Muscle of leg (tissue), 11 donors: ENCODE results near the gene GPR151. TPM values are rescaled to one million over a fixed set of nuclear protein-coding genes. Genes with fewer than 3 reads are reported as not detected.

ENCODE experiments used
- DNase-seq: peaks from one replicate; pipeline ENCODE4 v3.0.0; 2013
- H3K27ac ChIP-seq: one replicate; pipeline ENCODE4 v1.5.1; 2013; ENCODE audit warnings: mild to moderate bottlenecking, low read length, control low read depth
- H3K27me3 ChIP-seq: one replicate; pipeline ENCODE4 v1.6.1; 2013; ENCODE audit warnings: low read length; ENCODE audit not compliant: control insufficient read depth, insufficient read depth
- H3K36me3 ChIP-seq: one replicate; pipeline ENCODE4 v1.6.1; 2013; ENCODE audit warnings: low read length; ENCODE audit not compliant: control insufficient read depth, insufficient read depth
- H3K4me1 ChIP-seq: one replicate; pipeline ENCODE4 v1.6.1; 2013; ENCODE audit warnings: low read length; ENCODE audit not compliant: control insufficient read depth, insufficient read depth
- H3K4me3 ChIP-seq: one replicate; pipeline ENCODE4 v1.5.1; 2013; ENCODE audit warnings: low read length, control low read depth
- H3K9me3 ChIP-seq: replicated peaks from 2 replicates; pipeline ENCODE4 v1.6.1; 2013; ENCODE audit warnings: low read depth, low read length; ENCODE audit not compliant: control insufficient read depth
- WGBS: methylation state at CpG from one replicate; pipeline ENCODE4 v1.1.5; 2013; ENCODE audit warnings: missing lambda C conversion rate; ENCODE audit not compliant: insufficient coverage; 5-methylcytosine and 5-hydroxymethylcytosine counted together
- polyA plus RNA-seq, 8 donors: library from polyadenylated mRNA; unstranded; fragments of 120-200 nt; gene quantifications; one replicate each; pipeline versions ENCODE4 v1.2.1 to v1.2.3, GENCODE V29; 2013; ENCODE audit warnings: inconsistent platforms in 1 of 8, low replicate concordance in 1 of 8; ENCODE audit not compliant: insufficient read length in 8 of 8, insufficient read depth in 1 of 8
- total RNA-seq: library from RNA; stranded (reverse); fragments of 120-200 nt; gene quantifications from one replicate; pipeline ENCODE4 v1.2.4, GENCODE V29; 2013

Gene GPR151
- total and polyA plus RNA-seq, 9 donors, result not detected

DNA sequence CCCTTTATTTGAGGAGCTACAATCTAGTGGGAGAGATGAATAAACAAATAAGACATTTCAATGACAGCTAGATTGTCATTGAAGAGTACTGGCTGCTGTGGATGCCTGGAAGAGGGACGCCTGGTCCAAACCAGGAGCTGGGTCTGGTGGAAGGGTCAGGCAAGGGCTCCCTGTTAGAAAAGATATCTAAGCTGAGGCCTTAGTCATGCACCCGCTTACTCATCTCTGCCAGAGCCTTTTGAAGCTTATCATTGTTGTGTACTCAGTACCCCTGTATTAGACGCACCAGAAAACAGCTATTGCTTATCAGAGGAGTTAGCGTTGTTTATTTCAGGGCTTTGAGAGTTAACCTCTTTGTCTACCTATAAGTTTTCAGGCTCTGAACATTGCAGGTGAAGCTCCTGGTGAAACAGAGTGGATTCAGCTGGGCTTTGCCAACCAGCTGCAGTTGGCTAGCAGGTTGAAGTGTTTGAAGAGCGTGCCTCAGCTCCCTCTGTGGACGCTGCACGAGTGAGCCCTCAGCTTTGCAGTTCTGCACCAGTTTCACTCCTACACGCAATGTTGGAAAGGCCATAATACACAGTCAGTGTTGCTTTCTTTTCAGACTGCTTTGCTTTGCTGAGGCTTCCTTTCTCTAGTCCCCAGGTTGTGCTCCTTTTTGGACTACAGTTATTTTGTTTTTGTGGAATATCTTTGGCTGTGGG, 5.6 kb upstream of the GPR151 start:
- 58% methylated on average over 5 of the region's 8 CpGs for WGBS
- Histone ChIP-seq H3K4me3 (no peak overlapping the region), H3K27me3 (no peaks in the 10 kb centered on the region), H3K27ac (no peak overlapping the region), H3K4me1 (no peaks in the 10 kb centered on the region), H3K9me3 (no peaks in the 10 kb centered on the region), H3K36me3 (no peaks in the 10 kb centered on the region)
- no peak for DNase-seq

DNA sequence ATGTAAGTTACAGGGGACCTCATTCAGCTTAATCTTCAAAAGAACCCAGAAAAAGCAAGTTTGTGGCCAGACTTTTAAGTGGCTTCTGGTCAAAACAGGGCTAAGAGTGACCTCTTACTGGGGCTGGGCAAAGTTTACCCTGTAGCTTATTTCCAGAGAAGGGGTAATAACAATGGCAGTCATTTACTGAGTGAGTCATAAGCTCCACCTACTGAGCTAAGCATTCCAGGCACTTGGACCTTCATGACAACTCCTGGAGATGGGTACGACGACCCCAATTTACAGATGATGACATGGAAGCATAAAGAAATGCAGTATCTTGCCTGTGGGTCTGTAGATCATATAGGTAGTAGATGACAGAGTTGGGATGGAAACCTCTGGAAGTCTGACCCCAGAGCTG, 4.7 kb upstream of the GPR151 start:
- DNase-seq, result no peak

DNA sequence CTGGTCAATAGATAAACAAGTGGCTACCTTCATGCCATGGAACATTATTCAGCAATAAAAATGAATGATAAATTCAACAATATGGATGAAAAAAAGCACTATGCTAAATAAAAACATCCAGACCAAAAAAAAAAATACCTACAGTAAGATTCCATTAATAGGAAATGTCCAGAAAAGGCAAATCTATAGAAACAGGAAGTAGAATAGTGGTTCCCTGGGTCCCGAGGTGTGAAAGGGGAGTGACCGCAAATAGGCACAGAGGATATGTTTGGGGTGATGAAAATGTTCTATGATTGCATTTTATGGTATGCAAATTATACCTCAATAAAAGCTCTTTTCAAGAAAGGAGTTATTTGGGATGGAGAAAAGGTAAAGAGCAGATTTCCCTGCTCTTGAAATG, 3.6 kb upstream of the GPR151 start:
- Histone ChIP-seq H3K27ac (no peak overlapping the region), H3K36me3 (no peaks in the 10 kb centered on the region), H3K27me3 (no peaks in the 10 kb centered on the region), H3K9me3 (no peaks in the 10 kb centered on the region), H3K4me1 (no peaks in the 10 kb centered on the region), H3K4me3 (no peak overlapping the region)
- no CpG with 5 or more reads among the region's 2 CpGs for WGBS
- no peak for DNase-seq

More for the DNA sequence above, 4.7 kb upstream of the GPR151 start:
- 75% methylated on average over 2 of the region's 2 CpGs for WGBS
- Histone ChIP-seq H3K4me3 (no peak overlapping the region), H3K27me3 (no peaks in the 10 kb centered on the region), H3K36me3 (no peaks in the 10 kb centered on the region), H3K27ac (no peak overlapping the region), H3K9me3 (no peaks in the 10 kb centered on the region), H3K4me1 (no peaks in the 10 kb centered on the region)

DNA sequence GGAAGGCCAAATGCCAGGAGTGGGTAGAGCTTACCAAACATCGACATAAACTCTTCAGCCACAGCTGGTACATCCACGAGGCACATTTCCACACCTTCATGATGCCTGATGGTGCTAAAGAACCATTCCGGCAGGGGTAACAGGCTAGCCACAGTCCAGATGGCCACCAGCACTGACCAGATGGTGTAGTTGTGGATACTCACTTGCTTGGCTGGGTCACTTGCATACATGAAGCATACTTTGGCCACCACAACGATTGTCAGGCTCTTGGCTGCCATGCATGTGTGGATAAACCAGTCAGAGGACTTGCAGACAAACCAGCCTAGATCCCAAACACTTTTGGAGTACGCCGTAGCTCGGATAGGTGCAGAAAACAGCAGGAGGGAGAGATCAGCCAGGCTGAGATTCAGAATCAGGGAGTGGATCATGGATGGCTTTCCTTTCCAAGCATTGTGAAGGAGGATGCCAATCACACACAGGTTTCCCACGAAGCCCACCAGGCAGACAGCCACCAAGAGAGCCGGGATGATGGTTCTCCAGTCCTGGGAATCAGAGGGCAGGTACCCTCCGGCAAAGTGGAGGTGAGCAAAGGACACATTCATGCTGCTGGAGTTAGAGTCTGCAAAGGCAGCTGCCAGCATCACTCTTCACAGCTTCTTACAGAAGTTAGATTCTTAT, 378 bp downstream of the GPR151 start:
- 70% methylated on average over 2 of the region's 10 CpGs for WGBS
- H3K36me3 ChIP-seq, result peaks cover 2% of the 10 kb centered on the region
- no peak overlapping the region for H3K27ac ChIP-seq
- H3K27me3 ChIP-seq, result no peaks in the 10 kb centered on the region
- no peak overlapping the region for H3K4me3 ChIP-seq
- no peak for DNase-seq
- H3K9me3 ChIP-seq, result no peaks in the 10 kb centered on the region
- no peaks in the 10 kb centered on the region for H3K4me1 ChIP-seq

DNA sequence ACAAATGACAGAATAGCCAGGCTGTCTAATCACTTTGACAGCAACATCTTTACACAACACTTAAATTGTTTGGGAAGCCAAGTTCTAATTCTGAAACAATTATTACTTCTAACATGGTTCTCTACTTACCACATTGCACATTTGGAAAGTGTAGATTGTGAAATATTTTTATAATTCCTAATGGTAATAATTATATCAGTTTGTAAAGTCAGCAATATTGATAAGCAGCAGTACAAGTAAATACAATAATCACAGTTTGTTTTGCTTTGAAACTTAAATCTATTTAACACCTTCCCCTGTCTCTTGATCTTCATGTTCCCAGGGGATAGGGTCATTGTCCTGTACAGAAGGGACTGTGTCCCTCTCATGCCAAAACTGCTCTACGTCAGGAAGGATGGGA, 1.4 kb downstream of the GPR151 start:
- H3K4me3 ChIP-seq, result no peak overlapping the region
- H3K36me3 ChIP-seq, result peaks cover 11% of the 10 kb centered on the region
- no peak for DNase-seq
- H3K4me1 ChIP-seq, result no peaks in the 10 kb centered on the region
- no CpG with 5 or more reads among the region's 1 CpG for WGBS
- H3K27me3 ChIP-seq, result no peaks in the 10 kb centered on the region
- H3K9me3 ChIP-seq, result no peaks in the 10 kb centered on the region
- H3K27ac ChIP-seq, result no peak overlapping the region

DNA sequence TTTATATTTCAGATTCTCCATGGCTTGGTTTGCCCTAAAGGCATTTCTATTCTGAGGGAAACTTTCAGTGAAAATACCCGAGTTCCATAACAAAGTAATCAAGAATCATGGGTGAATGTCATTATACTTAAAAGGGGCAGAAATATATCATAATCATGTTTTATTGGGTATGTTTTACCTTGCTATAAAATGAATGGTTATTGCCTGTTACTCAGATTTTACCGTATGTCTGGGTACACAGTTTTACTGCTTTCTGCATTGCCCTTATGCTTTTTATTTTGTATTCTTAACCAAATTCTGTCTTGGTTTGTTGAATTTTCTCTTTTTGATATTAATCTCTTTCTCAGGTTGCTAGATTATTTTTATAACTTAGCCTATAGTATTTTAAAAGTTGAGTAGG, 2.5 kb downstream of the GPR151 start:
- Histone ChIP-seq H3K4me3 (no peak overlapping the region), H3K4me1 (no peaks in the 10 kb centered on the region), H3K27ac (no peak overlapping the region), H3K36me3 (peaks cover 12% of the 10 kb centered on the region), H3K27me3 (no peaks in the 10 kb centered on the region), H3K9me3 (no peaks in the 10 kb centered on the region)
- WGBS, result no CpG with 5 or more reads among the region's 2 CpGs
- DNase-seq, result no peak

DNA sequence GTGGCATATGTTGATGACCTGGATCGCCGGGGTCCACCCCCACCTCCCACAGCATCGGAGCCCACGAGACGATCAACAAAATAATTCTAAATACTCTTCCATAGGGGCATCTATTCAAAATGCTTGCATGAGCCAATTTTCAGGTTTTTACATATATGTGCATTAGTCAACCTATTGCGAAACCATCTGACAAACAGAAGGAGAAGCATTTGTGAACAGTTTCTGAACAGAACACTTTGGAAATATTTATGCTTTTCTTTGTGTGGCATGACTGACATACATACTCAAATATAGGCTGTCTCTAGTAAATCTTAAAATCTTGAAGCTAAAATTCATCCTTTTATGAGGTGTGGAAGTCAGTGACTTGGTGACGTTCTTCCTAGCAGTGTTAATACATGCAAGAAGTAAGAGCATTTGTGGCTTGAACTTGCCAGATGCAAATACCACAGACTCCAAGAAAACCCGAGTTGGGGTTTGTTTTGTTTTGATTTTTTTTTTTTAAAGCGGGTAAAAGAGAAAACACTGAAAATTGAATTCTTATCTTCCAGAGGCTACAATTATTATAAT, 5.3 kb downstream of the GPR151 start:
- Histone ChIP-seq H3K36me3 (peaks cover 16% of the 10 kb centered on the region), H3K9me3 (no peaks in the 10 kb centered on the region), H3K27ac (no peak overlapping the region), H3K4me3 (no peak overlapping the region), H3K27me3 (no peaks in the 10 kb centered on the region), H3K4me1 (no peaks in the 10 kb centered on the region)
- no CpG with 5 or more reads among the region's 9 CpGs for WGBS
- DNase-seq, result no peak

DNA sequence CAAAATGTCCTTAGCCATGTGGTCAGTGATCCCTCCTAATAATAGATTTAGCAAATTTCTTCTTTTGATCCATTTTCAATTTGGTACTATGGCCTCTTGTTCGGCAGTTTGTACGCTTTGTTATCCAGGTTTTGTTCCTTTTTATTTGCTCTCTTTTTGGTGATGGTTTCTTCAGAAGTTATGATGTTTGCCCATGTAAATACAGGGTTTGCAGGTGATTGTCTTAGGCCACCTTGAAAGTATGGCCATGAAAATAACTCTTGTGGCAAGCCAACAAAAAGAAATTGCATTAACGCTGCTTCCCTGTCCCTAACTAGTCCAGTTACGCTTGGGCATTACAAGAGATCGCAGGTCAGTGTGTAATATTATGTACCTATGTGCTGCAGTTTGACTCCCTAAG, 8.6 kb downstream of the GPR151 start:
- H3K4me1 ChIP-seq, result no peaks in the 10 kb centered on the region
- H3K4me3 ChIP-seq, result no peak overlapping the region
- no peaks in the 10 kb centered on the region for H3K9me3 ChIP-seq
- peaks cover 28% of the 10 kb centered on the region for H3K36me3 ChIP-seq
- no peak overlapping the region for H3K27ac ChIP-seq
- 100% methylated on average over 2 of the region's 5 CpGs for WGBS
- H3K27me3 ChIP-seq, result no peaks in the 10 kb centered on the region
- no peak for DNase-seq

DNA sequence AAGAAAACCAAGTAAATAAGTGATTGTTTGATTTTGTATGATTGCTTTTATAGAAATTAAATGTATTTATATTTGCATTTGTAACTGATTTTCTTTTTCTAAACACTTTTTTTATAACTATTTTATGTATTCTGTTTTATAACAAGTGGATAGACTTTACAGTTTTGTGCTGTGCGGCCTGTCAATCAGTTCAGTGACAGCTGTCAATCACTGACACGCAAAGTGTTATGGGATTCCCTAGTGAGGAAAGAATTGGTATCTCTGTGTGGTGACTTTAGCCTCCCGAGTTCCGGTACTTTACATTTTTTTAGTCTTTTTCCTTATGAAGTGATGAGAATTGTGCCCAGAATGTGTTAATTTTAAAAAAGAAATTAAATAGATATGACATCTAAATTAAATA, 16.3 kb downstream of the GPR151 start:
- WGBS, result 90% methylated on average over 2 of the region's 4 CpGs
- Histone ChIP-seq H3K4me1 (no peaks in the 10 kb centered on the region), H3K9me3 (no peaks in the 10 kb centered on the region), H3K27ac (no peak overlapping the region), H3K36me3 (peaks cover 15% of the 10 kb centered on the region), H3K27me3 (no peaks in the 10 kb centered on the region), H3K4me3 (no peak overlapping the region)
- no peak for DNase-seq

DNA sequence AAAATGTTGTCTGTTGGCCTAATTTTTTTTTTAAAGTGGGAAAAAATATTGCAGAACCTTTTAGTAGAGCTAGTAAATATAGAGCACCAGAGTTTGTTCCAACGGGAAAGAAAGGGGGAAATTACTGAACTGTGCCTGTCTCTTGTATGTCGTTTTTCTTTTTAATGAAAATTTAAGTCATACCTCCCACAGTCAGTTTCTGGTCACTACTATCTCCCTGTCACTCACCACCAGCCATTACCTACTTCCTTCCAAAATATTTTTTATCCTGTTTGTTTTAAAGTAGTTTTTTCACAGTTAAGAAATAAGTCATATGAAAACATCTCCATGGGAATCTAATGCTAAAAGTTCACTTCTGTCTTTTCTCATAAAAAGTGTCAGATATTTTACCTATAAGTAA, 21.3 kb downstream of the GPR151 start:
- Histone ChIP-seq H3K36me3 (peaks cover 8% of the 10 kb centered on the region), H3K9me3 (no peaks in the 10 kb centered on the region), H3K4me1 (no peaks in the 10 kb centered on the region), H3K27me3 (no peaks in the 10 kb centered on the region), H3K4me3 (no peak overlapping the region), H3K27ac (no peak overlapping the region)
- WGBS, result no CpG with 5 or more reads among the region's 2 CpGs
- no peak for DNase-seq
